K562 (cell line): Measurements from ENCODE around the gene PRKG1. TPM values are rescaled to one million over a fixed set of nuclear protein-coding genes. Genes with fewer than 3 reads are reported as not detected.

Experiments used
- ATAC-seq: fragments of 200-7000 bp; cut with Tn5 transposase; 3 replicates; pipeline ENCODE4 v1.9.1; 2020; ENCODE audit warnings: moderate library complexity
- BruUV-seq: library from RNA; stranded (reverse); fragments of 400-500 nt; replicated peaks from 2 replicates; lab custom pipeline; 2021; lab: Mats Ljungman, UMichigan
- CTCF ChIA-PET: fragments of 300-600 bp; formaldehyde crosslinking; extraction: SDS; loops from one replicate; lab custom pipeline; 2021; ENCODE audit warnings: low intra/inter-chr PET ratio; lab: Yijun Ruan, JAX
- POLR2A ChIA-PET: fragments of 300-600, 350-650 bp; sonication (Branson Sonifier 250); formaldehyde crosslinking; extraction: SDS; loops from one replicate; lab custom pipeline; 2021; ENCODE audit warnings: antibody characterized with exemption, inconsistent platforms; lab: Yijun Ruan, JAX
- DNase-seq, 4 experiments: peaks; one replicate each; pipeline versions ENCODE4 v3.0.0 to v3.0.0-alpha.2; 2011 to 2018; ENCODE audit warnings: low spot score in 3 of 4, mixed read lengths in 3 of 4; ENCODE audit errors: extremely low read depth in 1 of 4
- FAIRE-seq: peaks from 2 replicates; lab custom pipeline; 2011; peaks lifted over from hg19 to GRCh38; lab: Jason Lieb, UNC
- H2AFZ ChIP-seq: 2 replicates; pipeline ENCODE4 v1.6.0; 2011; ENCODE audit warnings: low read depth, low read length, control low read depth, inconsistent platforms
- H3K27ac ChIP-seq: fragments of 200-600 bp; 3 replicates; pipeline ENCODE4 v1.8.0; 2011; ENCODE audit warnings: low read depth, mild to moderate bottlenecking, control low read depth, inconsistent platforms, low read length, moderate library complexity, mixed read lengths; ENCODE audit errors: extremely low read depth
- H3K27me3 ChIP-seq, 2 experiments: fragments of 300-600 bp in 1 of 2; 2 replicates in 1 of 2; 3 replicates in 1 of 2; pipeline versions ENCODE4 v1.6.0 to v1.8.0; 2011; ENCODE audit warnings: inconsistent platforms in 2 of 2, low read length in 2 of 2, mild to moderate bottlenecking in 1 of 2, mixed read lengths in 1 of 2, moderate library complexity in 1 of 2; ENCODE audit not compliant: control insufficient read depth in 2 of 2, insufficient read depth in 2 of 2
- H3K36me3 ChIP-seq: fragments of 300-600 bp; 3 replicates; pipeline ENCODE4 v1.8.0; 2011; ENCODE audit warnings: mild to moderate bottlenecking, low read length, inconsistent platforms; ENCODE audit not compliant: control insufficient read depth, insufficient read depth
- H3K4me1 ChIP-seq, 2 experiments: fragments of 200-600 bp in 1 of 2; replicated peaks in 1 of 2; 2 replicates in 1 of 2; 3 replicates in 1 of 2; pipeline versions ENCODE4 v1.5.1 to v1.8.0; 2011; ENCODE audit warnings: inconsistent platforms in 2 of 2, low read length in 2 of 2, mild to moderate bottlenecking in 1 of 2, mixed read lengths in 1 of 2, moderate library complexity in 1 of 2; ENCODE audit not compliant: control insufficient read depth in 2 of 2, insufficient read depth in 2 of 2
- H3K4me2 ChIP-seq: 2 replicates; pipeline ENCODE4 v1.6.1; 2011; ENCODE audit warnings: low read length, control low read depth, inconsistent platforms, mixed read lengths; ENCODE audit not compliant: insufficient read depth
- H3K4me3 ChIP-seq: fragments of 200-600 bp; sonication (generic), shearing (Covaris generic); 2 replicates; pipeline ENCODE4 v1.5.1; 2016; ENCODE audit warnings: control low read depth, inconsistent platforms
- H3K79me2 ChIP-seq: fragments of 200-600 bp; 3 replicates; pipeline ENCODE4 v1.8.0; 2011; ENCODE audit warnings: low read length, inconsistent platforms; ENCODE audit not compliant: control insufficient read depth, insufficient read depth
- H3K9ac ChIP-seq, 2 experiments: 2 replicates each; pipeline versions ENCODE4 v1.6.0 to v1.6.1; 2011; ENCODE audit warnings: low read depth in 2 of 2, low read length in 2 of 2, control low read depth in 1 of 2, inconsistent platforms in 1 of 2, mild to moderate bottlenecking in 1 of 2, mixed read lengths in 1 of 2; ENCODE audit not compliant: insufficient read depth in 1 of 2
- H3K9me1 ChIP-seq: one replicate; pipeline ENCODE4 v1.6.0; 2011; ENCODE audit warnings: inconsistent platforms, mild to moderate bottlenecking, low read length, moderate library complexity; ENCODE audit not compliant: control insufficient read depth, insufficient read depth
- H3K9me3 ChIP-seq: replicated peaks from 2 replicates; pipeline ENCODE4 v1.5.1; 2011; ENCODE audit warnings: low read depth, low read length, inconsistent platforms; ENCODE audit not compliant: control insufficient read depth, insufficient read depth
- H4K20me1 ChIP-seq: replicated peaks from 2 replicates; pipeline ENCODE4 v1.6.1; 2011; ENCODE audit warnings: low read length, inconsistent platforms, mixed read lengths; ENCODE audit not compliant: control insufficient read depth, insufficient read depth
- ARID2 ChIP-seq: fragments of 450-650 bp; IDR thresholded peaks from 2 replicates; pipeline ENCODE4 v1.6.1; 2017; ENCODE audit warnings: antibody characterized with exemption, mild to moderate bottlenecking
- FOS ChIP-seq: IDR thresholded peaks from 3 replicates; pipeline ENCODE4 v1.6.1; 2011; ENCODE audit not compliant: insufficient read length; ENCODE audit errors: extremely low read depth
- HINFP ChIP-seq: fragments of 450-650 bp; conservative IDR thresholded peaks from 2 replicates; pipeline ENCODE4 v1.6.1; 2016; ENCODE audit warnings: missing genetic modification characterization, low read depth, mild to moderate bottlenecking, control low read depth, missing compliant biosample characterization
- KAT8 ChIP-seq: fragments of 450-650 bp; IDR thresholded peaks from 2 replicates; pipeline ENCODE4 v1.6.1; 2016; ENCODE audit warnings: low read depth, mild to moderate bottlenecking
- MYC ChIP-seq, 2 experiments: fragments of 250-450 bp in 1 of 2; sonication (Bioruptor Pico) in 1 of 2; IDR thresholded peaks; 2 replicates each; pipeline versions ENCODE4 v1.5.1 to v1.6.1; 2012 to 2021; ENCODE audit warnings: low read depth in 2 of 2, borderline replicate concordance in 1 of 2, improper control_type of control experiment in 1 of 2, low read length in 1 of 2, mild to moderate bottlenecking in 1 of 2, moderate library complexity in 1 of 2
- RERE ChIP-seq: sonication (generic); formaldehyde crosslinking; IDR thresholded peaks from 2 replicates; pipeline ENCODE4 v1.8.0; 2023; ENCODE audit warnings: missing genetic modification reagents, mild to moderate bottlenecking, borderline replicate concordance
- VEZF1 ChIP-seq: fragments of 200-800 bp; sonication (Bioruptor generic); IDR thresholded peaks from 2 replicates; pipeline ENCODE4 v1.6.1; 2017; ENCODE audit warnings: missing genetic modification characterization, missing compliant biosample characterization
- ZNF253 ChIP-seq: fragments of 250-450 bp; sonication (Bioruptor Pico); conservative IDR thresholded peaks from 2 replicates; pipeline ENCODE4 v1.6.1; 2021; ENCODE audit warnings: mild to moderate bottlenecking
- ZNF3 ChIP-seq: fragments of 250-450 bp; sonication (Bioruptor Pico); IDR thresholded peaks from 2 replicates; pipeline ENCODE4 v1.5.0; 2021; ENCODE audit warnings: mild to moderate bottlenecking, moderate library complexity
- ZNF79 ChIP-seq: fragments of 250-450 bp; sonication (Bioruptor Pico); IDR thresholded peaks from 2 replicates; pipeline ENCODE4 v1.4.0; 2020; ENCODE audit warnings: low read depth, mild to moderate bottlenecking, moderate library complexity
- WGBS: fragments of 100-300 bp; shearing (Covaris generic); methylation state at CpG from one replicate; pipeline ENCODE4 v1.1.6; 2016; ENCODE audit warnings: low coverage, mixed read lengths; ENCODE audit not compliant: insufficient coverage; ENCODE audit errors: missing lambda C conversion rate; 5-methylcytosine and 5-hydroxymethylcytosine counted together
- in situ Hi-C: fragments of 300-500 bp; cut with MboI; formaldehyde crosslinking; loops from 4 replicates; pipeline ENCODE4 v1.15.0; 2018; ENCODE audit warnings: inconsistent platforms, mixed read lengths
- intact Hi-C: fragments of 100-400 bp; cut with micrococcal nuclease; formaldehyde crosslinking; loops from 2 replicates; pipeline ENCODE4 v1.14.2; 2022
- polyA plus RNA-seq, 8 experiments: library from polyadenylated mRNA; depleted of rRNA in 4 of 8; stranded (reverse) in 5 of 8; unstranded in 3 of 8; fragments of >200 nt; fragmentation: Nextera tagmentation in 2 of 8; fragmentation: Illumina TruSeq in 1 of 8; extraction: Ambion mirVana in 2 of 8; extraction: Trizol in 1 of 8; gene quantifications; 2 replicates each; pipeline versions ENCODE4 v1.2.1 to v1.2.3, GENCODE V29; 2011 to 2014; ENCODE audit warnings: inconsistent platforms in 1 of 8, missing spikeins in 1 of 8
- total RNA-seq, 7 experiments: library from RNA; depleted of rRNA in 6 of 7; stranded (reverse); fragments of >200 nt in 6 of 7; fragmentation: Illumina TruSeq in 2 of 7; extraction: Trizol in 2 of 7; gene quantifications; 2 replicates each; pipeline versions ENCODE4 v1.2.1 to v1.2.3, GENCODE V29; 2011 to 2021; ENCODE audit warnings: low replicate concordance in 1 of 7

The PRKG1 gene
- total and polyA plus RNA-seq, 9 of the 15 experiments (the other 6 are each of a cell fraction or from before 2014, with no cell fraction given): 0.22 TPM; not detected in 8

- no peak overlapping the region for H2AFZ ChIP-seq
- no peaks in the 10 kb centered on the region for H4K20me1 ChIP-seq
- no peaks in the 10 kb centered on the region for H3K79me2 ChIP-seq
- WGBS: 0% methylated on average over 1 of the region's 1 CpG
- H3K9me1 ChIP-seq: no peaks in the 10 kb centered on the region
- H3K4me1 ChIP-seq: no peaks in the 10 kb centered on the region
- H3K36me3 ChIP-seq: no peaks in the 10 kb centered on the region
- no peak overlapping the region for H3K9ac ChIP-seq
- TF ChIP-seq ARID2 (no peak), ZNF79 (CRISPR knock-in tag) (no peak), FOS (no peak), ZNF253 (CRISPR knock-in tag) (no peak), RERE (CRISPR knock-in tag) (no peak), VEZF1 (CRISPR knock-in tag) (no peak), HINFP (tag) (no peak), KAT8 (no peak), ZNF3 (no peak), MYC (IDR thresholded peaks at IDR 0.05; ENCODE audit: low read depth, low read length) (no peak), MYC (CRISPR knock-in tag; IDR thresholded peaks at IDR 0.05; ENCODE audit: borderline replicate concordance, low read depth) (no peak)
- TF ChIP-seq, all 486 proteins: peak for 0
- ATAC-seq (no peak), DNase-seq (no peak), FAIRE-seq (no peak)
- Histone ChIP-seq H3K4me3 (no peak overlapping the region), H3K27me3 (no peaks in the 10 kb centered on the region), H3K27ac (no peak overlapping the region), H3K9me3 (no peaks in the 10 kb centered on the region; the same call in 1 of the 2 replicates), H3K4me2 (no peak overlapping the region)
- no TSS peak for BruUV-seq
- ChIA-PET POLR2A (no interaction called here), CTCF (no interaction called here)
- in situ Hi-C loops: no loop called here
- intact Hi-C loops: no loop called here
Observed at GRCh38 chr10:51327432-51327831, 253.1 kb downstream of the PRKG1 start.
